C4-2B (cell line): ENCODE measurements around the gene FBXW4.

Experiments used
- CTCF ChIP-seq: fragments of 450-650 bp; conservative IDR thresholded peaks from 2 replicates; pipeline ENCODE4 v1.5.1; 2017; ENCODE audit warnings: mild to moderate bottlenecking
- ZFX ChIP-seq: fragments of 450-650 bp; IDR thresholded peaks from 2 replicates; pipeline ENCODE4 v1.6.1; 2017

- TF ChIP-seq CTCF: no peak
- TF ChIP-seq ZFX: no peak
These were observed 44.1 kb downstream of the FBXW4 start for GRCh38 chr10:101650863-101651262.
